ENCODE measurements around the gene MAPRE2. TPM values are rescaled to one million over a fixed set of nuclear protein-coding genes. Genes with fewer than 3 reads are reported as not detected.

The MAPRE2 gene
- polyA plus RNA-seq, 1 donor from 2014 or later, result 58.9 TPM

DNA sequence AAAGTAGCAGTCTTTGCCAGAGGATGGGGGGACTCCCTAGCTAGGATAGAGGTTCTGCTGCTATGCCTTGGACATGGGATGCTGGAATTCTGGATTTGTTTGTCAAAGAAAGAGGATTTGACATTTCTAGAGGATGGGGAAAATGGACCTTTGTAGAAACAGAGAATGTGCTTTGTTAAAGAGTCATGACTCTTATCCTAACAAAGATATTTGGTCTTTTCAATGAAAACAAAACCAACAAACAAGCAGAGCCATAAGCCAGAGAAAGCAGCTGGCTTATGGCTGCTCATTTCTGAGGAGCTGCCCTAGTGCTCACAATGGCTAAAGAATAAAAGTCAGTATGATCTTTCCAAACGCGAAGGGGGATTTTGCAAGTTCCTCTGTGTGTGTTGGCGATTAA is 40.8 kb upstream of the MAPRE2 start:
- peaks cover 3% of the 10 kb centered on the region for H3K9me3 ChIP-seq (ENCODE audit: low read length)
- H3K9ac ChIP-seq (ENCODE audit: low read length), result no peak overlapping the region
- H2AFZ ChIP-seq (ENCODE audit: low read depth, low read length), result no peak overlapping the region
- no peaks in the 10 kb centered on the region for H3F3A ChIP-seq (ENCODE audit: insufficient read depth, low read length, poor library complexity, severe bottlenecking)
- H3K27ac ChIP-seq (ENCODE audit: low read length), result no peak overlapping the region
- TF ChIP-seq TAF1 (IDR thresholded peaks at IDR 0.05; ENCODE audit: low read depth), result no peak
- TF ChIP-seq MXI1 (conservative IDR thresholded peaks at IDR 0.05; ENCODE audit: poor library complexity, severe bottlenecking), result no peak
- TF ChIP-seq SMC3 (conservative IDR thresholded peaks at IDR 0.05; ENCODE audit: poor library complexity), result no peak
- no peak for TF ChIP-seq POLR2AphosphoS5 (IDR thresholded peaks at IDR 0.05)
- TF ChIP-seq RAD21 (conservative IDR thresholded peaks at IDR 0.05), result no peak
- TF ChIP-seq, protein P1, sequence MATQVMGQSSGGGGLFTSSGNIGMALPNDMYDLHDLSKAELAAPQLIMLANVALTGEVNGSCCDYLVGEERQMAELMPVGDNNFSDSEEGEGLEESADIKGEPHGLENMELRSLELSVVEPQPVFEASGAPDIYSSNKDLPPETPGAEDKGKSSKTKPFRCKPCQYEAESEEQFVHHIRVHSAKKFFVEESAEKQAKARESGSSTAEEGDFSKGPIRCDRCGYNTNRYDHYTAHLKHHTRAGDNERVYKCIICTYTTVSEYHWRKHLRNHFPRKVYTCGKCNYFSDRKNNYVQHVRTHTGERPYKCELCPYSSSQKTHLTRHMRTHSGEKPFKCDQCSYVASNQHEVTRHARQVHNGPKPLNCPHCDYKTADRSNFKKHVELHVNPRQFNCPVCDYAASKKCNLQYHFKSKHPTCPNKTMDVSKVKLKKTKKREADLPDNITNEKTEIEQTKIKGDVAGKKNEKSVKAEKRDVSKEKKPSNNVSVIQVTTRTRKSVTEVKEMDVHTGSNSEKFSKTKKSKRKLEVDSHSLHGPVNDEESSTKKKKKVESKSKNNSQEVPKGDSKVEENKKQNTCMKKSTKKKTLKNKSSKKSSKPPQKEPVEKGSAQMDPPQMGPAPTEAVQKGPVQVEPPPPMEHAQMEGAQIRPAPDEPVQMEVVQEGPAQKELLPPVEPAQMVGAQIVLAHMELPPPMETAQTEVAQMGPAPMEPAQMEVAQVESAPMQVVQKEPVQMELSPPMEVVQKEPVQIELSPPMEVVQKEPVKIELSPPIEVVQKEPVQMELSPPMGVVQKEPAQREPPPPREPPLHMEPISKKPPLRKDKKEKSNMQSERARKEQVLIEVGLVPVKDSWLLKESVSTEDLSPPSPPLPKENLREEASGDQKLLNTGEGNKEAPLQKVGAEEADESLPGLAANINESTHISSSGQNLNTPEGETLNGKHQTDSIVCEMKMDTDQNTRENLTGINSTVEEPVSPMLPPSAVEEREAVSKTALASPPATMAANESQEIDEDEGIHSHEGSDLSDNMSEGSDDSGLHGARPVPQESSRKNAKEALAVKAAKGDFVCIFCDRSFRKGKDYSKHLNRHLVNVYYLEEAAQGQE (IDR thresholded peaks at IDR 0.05; ENCODE audit: borderline replicate concordance), result no peak
- TF ChIP-seq EZH2 (IDR thresholded peaks at IDR 0.05; ENCODE audit: borderline replicate concordance, insufficient read depth, low read length, poor library complexity, severe bottlenecking), result no peak
- TF ChIP-seq, protein P2, sequence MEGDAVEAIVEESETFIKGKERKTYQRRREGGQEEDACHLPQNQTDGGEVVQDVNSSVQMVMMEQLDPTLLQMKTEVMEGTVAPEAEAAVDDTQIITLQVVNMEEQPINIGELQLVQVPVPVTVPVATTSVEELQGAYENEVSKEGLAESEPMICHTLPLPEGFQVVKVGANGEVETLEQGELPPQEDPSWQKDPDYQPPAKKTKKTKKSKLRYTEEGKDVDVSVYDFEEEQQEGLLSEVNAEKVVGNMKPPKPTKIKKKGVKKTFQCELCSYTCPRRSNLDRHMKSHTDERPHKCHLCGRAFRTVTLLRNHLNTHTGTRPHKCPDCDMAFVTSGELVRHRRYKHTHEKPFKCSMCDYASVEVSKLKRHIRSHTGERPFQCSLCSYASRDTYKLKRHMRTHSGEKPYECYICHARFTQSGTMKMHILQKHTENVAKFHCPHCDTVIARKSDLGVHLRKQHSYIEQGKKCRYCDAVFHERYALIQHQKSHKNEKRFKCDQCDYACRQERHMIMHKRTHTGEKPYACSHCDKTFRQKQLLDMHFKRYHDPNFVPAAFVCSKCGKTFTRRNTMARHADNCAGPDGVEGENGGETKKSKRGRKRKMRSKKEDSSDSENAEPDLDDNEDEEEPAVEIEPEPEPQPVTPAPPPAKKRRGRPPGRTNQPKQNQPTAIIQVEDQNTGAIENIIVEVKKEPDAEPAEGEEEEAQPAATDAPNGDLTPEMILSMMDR (IDR thresholded peaks at IDR 0.05; ENCODE audit: poor library complexity, severe bottlenecking), result no peak
- TF ChIP-seq EP300 (conservative IDR thresholded peaks at IDR 0.05; ENCODE audit: poor library complexity, severe bottlenecking), result no peak
- no peak overlapping the region for H3K4me3 ChIP-seq (ENCODE audit: low read length)
- H4K20me1 ChIP-seq (ENCODE audit: insufficient read depth), result no peaks in the 10 kb centered on the region
- H3K9me2 ChIP-seq (ENCODE audit: insufficient read depth, low read length), result no peaks in the 10 kb centered on the region
- H3K36me3 ChIP-seq (ENCODE audit: insufficient read depth, low read length), result no peaks in the 10 kb centered on the region
- H3K79me2 ChIP-seq (replicated peaks; ENCODE audit: insufficient read depth, low read length), result no peaks in the 10 kb centered on the region
- no peaks in the 10 kb centered on the region for H3K27me3 ChIP-seq (ENCODE audit: insufficient read depth, low read depth, low read length)
- no peak overlapping the region for H3K4me2 ChIP-seq (ENCODE audit: low read length)

DNA sequence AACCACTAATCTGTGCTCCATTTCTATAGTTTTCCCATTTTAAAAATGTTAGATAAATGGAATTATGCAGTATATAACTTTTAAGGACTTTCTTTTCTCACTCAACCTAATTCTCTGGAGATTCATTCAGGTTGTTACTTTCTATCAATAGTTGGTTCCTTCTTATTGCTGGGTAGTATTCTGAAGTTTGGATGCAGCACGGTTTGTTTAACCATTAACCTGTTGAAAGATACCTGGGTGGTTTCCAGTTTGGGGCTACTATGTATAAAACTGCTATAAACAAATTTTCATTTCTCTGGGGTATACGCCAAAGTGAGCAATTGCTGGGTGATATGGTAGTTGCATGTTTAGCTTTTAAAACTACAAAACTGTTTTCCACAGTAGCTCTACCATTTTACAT is 39.1 kb upstream of the MAPRE2 start:
- Histone ChIP-seq H3K4me3 (ENCODE audit: low read length) (no peak overlapping the region), H2AFZ (ENCODE audit: low read depth, low read length) (no peak overlapping the region), H3K9me3 (ENCODE audit: low read length) (no peaks in the 10 kb centered on the region), H3K36me3 (ENCODE audit: insufficient read depth, low read length) (no peaks in the 10 kb centered on the region), H3K27ac (ENCODE audit: low read length) (no peak overlapping the region), H3K79me2 (replicated peaks; ENCODE audit: insufficient read depth, low read length) (no peaks in the 10 kb centered on the region), H3K4me2 (ENCODE audit: low read length) (no peak overlapping the region), H4K20me1 (ENCODE audit: insufficient read depth) (no peaks in the 10 kb centered on the region), H3K9me2 (ENCODE audit: insufficient read depth, low read length) (no peaks in the 10 kb centered on the region), H3K27me3 (ENCODE audit: insufficient read depth, low read depth, low read length) (no peaks in the 10 kb centered on the region), H3F3A (ENCODE audit: insufficient read depth, low read length, poor library complexity, severe bottlenecking) (no peaks in the 10 kb centered on the region), H3K9ac (ENCODE audit: low read length) (no peak overlapping the region)
- TF ChIP-seq, protein P1 (IDR thresholded peaks at IDR 0.05; ENCODE audit: borderline replicate concordance), result no peak
- no peak for TF ChIP-seq SMC3 (conservative IDR thresholded peaks at IDR 0.05; ENCODE audit: poor library complexity)
- TF ChIP-seq EZH2 (IDR thresholded peaks at IDR 0.05; ENCODE audit: borderline replicate concordance, insufficient read depth, low read length, poor library complexity, severe bottlenecking), result no peak
- no peak for TF ChIP-seq TAF1 (IDR thresholded peaks at IDR 0.05; ENCODE audit: low read depth)
- TF ChIP-seq EP300 (conservative IDR thresholded peaks at IDR 0.05; ENCODE audit: poor library complexity, severe bottlenecking), result no peak
- no peak for TF ChIP-seq POLR2AphosphoS5 (IDR thresholded peaks at IDR 0.05)
- no peak for TF ChIP-seq RAD21 (conservative IDR thresholded peaks at IDR 0.05)
- no peak for TF ChIP-seq MXI1 (conservative IDR thresholded peaks at IDR 0.05; ENCODE audit: poor library complexity, severe bottlenecking)
- TF ChIP-seq, protein P2 (IDR thresholded peaks at IDR 0.05; ENCODE audit: poor library complexity, severe bottlenecking), result no peak
